ENCODE measurements around the gene ZNF503.

The ZNF503 gene

DNA sequence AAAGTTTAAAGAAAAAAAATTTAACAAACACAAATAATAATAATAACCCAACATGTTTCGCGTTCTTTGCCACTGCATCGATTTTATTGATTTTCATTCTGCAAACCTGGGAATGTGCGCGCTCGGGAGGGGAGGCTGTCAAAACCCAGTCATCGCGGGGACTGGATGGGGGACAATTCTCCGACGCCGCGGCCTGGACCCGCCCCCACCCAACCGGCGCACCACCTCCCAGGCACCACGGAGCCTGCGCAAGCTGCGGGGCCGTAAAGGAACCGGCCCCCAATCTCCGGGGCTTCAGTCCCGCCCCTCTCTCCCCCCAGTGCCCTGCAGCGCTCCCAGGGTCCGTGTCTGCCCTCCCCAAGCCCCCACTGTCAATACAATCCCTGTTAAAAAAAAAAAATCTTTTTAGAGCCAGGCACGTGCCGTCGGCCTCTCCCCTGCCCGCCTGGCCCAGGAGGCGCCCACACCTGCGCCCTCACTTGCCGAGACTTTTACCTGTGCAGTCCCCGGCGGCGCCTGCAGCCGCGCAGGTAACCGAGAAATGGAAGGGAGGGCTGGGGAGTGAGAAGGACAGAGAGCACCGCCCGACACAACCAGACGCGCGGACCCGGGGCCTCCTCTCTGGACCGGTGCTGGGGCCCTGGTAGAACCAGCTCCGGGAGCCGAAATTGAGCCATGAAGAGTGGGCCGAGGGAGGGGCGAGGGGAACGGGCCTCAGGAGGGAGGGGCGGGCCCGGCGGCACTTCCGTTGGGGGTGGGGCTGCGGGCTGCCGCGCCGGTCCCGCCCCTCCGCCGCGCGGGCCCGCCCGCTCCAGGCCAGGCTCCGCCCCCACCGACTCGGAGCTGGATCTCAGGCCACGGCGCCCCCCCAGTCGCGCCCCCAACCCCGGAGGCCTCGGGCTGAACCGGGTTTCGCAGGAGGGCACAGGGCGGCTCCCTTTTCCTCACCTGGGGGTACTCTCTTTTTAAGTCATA, 7.6 kb upstream of the ZNF503 start:
- DNase-seq = peak; percentile 66
- in situ Hi-C loops (cut with MboI; ENCODE audit: low pct_unique_long_range_greater_than_20kb, low sequenced_read_pairs) = no loop called here

DNA sequence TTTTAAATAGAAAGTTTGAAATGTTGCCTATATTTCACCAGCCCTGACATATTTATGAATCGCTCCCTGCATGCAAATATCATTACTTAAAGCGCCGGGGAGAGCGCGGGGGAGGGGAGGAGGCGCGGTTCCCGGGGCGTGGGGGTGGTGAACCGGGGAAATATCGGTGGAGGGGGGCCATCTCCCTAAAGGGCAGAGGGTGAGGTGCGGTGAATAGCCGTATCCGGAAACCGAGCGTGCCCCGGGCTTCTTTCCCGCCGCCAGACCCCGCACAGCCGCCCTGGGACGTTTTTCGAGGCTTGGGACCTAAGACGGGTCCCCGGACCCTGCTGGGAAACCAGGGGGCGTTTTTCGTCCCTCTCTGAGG, 6.9 kb upstream of the ZNF503 start:
- no peak for DNase-seq
- in situ Hi-C loops (cut with MboI; ENCODE audit: low pct_unique_long_range_greater_than_20kb, low sequenced_read_pairs) = no loop called here

DNA sequence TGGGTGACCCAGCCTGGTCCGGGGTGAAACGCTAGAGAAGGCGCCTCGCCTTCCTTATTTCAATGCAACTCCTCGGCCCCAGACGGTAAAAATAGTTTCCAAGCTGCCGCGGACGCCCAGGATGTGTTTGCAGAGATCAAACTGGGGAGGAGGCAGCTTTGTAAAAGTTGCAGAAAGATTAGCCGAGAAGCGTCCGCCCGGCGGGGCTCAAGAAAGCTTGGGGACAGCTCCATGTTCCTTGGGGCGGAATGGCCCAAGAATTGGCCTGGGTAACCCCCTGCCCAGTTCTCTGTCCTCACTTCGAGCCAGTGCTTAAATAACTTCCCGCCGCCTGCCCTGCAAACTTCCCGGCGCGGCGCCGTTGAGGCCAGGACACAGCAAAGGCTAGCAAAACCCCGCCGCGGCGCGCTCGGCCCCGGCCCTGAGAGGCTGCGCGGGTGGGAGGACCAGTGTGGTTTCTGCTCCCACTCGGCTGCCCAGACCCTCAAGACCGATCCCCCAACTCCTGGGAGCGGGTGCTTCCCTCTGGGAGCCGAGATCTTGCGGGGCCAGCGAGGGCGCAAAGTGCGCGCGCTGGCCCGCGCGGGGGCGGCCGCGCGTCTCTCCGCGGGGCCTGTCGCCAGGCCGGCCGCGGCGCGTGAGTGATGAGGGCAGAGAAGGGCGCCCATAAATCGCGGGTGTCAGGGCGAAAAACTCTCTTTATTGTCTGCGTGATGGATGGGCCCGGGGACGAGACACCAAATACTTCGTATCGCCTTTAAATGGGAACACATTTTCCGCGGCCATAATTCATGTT, 6.3 kb upstream of the ZNF503 start:
- DNase-seq = no peak
- in situ Hi-C loops (cut with MboI; ENCODE audit: low pct_unique_long_range_greater_than_20kb, low sequenced_read_pairs) = no loop called here

DNA sequence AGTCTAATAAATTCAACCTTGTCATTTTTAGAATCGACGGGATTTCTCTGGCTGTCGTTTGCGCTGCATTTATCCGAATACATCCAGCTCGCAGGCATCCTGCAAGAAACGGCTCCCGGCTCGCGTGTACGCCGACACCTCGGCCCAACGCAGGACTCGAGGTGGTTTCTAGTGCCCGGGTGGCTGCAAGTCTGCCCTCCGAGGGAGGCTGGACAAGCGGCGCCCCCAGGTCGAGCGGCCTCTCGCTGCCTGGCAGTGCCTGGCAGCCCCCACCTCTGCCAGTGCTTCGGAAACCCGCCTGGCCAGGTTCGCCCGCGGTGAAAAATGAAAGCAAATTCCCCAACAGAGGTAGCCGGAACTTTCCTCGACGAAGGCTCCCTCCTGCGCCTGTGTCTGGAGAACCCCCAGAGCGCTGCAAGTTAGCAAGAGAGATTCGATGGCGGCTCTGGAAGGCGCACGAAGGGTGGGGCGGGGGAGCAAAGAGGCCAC, 5.7 kb upstream of the ZNF503 start:
- in situ Hi-C loops (cut with MboI; ENCODE audit: low pct_unique_long_range_greater_than_20kb, low sequenced_read_pairs) = no loop called here
- no peak for DNase-seq

DNA sequence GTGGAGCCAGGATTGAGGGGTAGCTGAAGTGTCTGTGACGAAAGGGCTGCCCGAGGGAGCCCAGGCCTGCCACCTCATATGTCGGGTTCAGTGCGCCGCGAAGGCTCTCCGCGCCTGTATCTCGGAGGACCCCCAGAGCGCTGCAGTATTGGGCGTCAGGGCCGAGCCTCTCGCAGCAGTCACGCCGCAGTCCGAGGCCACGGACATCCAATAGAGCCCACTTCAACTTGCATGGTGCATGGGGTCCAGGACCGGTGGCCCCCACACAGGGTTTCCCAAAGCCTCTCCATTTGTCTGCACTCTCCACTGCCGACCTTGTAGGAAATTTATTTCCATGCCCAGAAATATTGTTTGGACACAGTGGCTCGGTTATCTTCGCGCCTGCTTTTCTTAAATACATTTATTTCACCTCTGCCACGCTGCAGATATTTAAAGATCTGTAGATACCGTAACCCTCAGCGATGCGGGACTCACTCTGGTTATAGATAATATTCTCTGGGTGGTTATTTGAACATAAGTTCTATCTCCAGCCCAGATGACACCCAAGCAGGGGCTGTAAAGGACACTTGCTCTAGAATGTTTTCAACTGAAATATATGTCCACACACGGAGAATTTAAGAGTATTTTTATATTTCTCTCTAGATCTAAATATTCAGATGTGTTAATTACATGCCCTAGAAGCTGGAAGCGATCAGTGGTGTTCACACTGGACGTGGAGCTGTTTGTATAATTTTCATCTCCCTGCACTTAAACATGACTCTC, 5.1 kb upstream of the ZNF503 start:
- in situ Hi-C loops (cut with MboI; ENCODE audit: low pct_unique_long_range_greater_than_20kb, low sequenced_read_pairs) = no loop called here
- DNase-seq = no peak

DNA sequence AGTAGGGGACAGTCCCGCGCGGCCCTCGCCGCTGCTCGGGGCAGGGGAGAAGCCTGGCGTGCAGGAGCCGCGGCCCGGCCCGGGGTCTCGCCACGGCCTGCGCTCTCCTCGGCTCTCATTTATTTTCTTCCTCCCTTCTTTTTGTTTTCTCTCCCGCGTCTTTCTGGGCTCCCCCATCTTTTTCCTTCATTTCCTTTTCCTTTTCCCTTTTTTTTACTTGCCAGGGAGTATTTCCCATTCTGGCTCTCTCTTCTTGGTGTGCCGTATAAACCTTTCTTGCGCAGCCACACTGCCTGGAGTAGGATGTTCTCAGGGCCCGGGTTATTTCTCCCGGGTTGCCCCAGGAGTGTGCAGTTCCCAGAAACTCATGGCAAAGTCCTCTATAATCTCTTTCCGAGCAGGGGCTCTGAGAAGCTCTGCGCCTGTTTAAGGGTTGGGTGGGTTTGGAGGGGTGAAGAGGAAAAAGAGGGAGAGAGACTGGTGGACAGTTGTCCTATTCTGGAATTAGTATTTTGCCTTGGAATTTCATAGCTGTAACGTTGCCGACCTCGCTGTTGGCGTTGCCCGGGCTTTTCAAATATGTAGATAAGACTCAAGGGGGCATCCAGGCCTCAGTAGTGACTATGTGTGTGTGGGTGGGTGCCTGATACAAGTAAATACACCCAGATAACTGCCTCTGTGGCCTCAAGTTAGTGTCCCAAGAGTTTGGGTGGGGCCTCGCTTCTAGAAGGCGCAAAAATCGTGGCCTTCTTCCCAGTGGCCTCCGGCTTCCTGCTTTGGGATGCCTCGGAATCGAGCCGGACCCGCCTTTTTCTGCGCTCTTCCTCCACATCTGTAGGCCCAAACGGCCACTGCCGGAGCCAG, 4.3 kb upstream of the ZNF503 start:
- in situ Hi-C loops (cut with MboI; ENCODE audit: low pct_unique_long_range_greater_than_20kb, low sequenced_read_pairs) = no loop called here
- no peak for DNase-seq

DNA sequence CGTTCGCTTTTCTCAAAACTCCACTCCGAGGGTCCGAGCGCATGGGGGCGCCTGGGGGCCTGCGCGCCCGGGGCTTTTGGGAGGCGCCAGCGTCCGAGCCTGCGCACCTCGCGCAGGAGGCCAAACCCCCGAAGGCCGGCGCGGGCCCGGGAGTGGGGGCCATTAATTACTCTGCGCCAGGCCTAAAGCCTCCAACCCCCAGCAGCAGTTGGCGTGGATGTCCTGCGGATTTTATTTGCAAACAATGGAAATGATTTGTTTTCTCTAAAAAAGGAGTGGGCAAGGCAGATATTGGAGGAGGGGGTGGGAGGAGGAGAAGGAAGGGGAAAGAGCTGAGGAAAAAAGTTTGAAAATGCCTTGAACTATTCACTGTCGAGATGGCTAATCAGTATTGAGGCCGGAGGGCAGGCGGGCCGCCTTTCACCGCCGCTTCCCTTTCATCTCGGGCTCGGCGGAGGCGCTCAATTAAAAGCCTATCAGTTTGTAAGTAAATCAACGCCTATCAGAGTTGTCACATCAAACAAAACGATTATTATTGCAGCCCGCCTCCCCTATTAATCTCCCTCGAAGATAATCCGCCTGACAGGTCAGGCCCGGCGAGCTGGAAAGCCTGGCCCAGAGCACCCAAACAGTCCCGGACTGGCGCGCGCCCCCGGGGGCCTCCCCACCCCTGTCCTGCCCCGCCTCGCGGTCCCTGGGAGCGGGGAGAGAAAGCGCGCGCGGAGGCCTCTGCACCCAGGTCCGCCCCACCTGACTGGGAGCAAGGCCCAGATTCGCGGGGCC, 3.4 kb upstream of the ZNF503 start:
- no peak for DNase-seq
- in situ Hi-C loops (cut with MboI; ENCODE audit: low pct_unique_long_range_greater_than_20kb, low sequenced_read_pairs) = no loop called here

DNA sequence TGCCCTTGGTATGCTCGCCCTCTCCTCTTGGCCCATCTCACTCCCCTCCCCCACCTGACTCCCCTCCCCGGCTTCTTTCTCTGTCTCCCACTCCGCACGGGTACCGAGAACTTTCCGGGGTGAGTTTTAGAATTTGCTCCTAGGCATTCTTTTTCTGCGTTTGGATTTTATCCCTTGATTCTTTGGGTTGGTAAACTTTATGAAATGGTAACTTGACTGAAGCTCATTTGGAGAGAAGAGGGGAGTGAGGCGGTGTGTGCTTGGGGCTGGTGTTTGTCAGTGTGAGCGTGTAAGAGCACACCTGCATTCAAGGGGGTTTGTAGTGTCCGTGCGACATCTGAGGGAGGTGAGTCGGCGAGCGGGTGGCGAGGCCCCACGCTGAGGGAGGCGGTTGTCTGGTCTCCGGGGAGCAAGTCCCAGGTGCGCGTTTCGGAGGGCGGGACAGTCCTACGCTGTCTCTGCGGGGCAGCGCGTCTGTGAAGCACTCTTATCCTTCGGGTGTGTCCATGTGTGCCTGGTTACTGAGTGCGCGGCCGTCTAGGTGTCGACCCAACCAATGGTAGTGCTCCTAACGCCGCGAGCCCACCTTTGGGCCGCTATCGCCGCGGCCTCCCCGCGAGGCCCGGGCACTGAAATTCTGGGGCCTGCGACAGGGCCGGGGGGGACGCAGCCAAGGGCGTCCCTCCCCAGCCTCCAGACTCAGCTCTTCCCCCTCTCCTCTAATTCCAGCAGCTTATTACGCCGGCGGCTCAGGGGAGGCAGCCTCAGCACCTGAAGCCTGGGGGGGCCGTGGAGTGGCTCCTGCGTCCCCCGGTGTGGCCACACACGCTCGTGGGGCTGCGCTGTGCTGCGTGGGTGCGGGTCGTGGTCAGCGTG, 2.6 kb upstream of the ZNF503 start:
- in situ Hi-C loops (cut with MboI; ENCODE audit: low pct_unique_long_range_greater_than_20kb, low sequenced_read_pairs) = no loop called here
- no peak for DNase-seq

DNA sequence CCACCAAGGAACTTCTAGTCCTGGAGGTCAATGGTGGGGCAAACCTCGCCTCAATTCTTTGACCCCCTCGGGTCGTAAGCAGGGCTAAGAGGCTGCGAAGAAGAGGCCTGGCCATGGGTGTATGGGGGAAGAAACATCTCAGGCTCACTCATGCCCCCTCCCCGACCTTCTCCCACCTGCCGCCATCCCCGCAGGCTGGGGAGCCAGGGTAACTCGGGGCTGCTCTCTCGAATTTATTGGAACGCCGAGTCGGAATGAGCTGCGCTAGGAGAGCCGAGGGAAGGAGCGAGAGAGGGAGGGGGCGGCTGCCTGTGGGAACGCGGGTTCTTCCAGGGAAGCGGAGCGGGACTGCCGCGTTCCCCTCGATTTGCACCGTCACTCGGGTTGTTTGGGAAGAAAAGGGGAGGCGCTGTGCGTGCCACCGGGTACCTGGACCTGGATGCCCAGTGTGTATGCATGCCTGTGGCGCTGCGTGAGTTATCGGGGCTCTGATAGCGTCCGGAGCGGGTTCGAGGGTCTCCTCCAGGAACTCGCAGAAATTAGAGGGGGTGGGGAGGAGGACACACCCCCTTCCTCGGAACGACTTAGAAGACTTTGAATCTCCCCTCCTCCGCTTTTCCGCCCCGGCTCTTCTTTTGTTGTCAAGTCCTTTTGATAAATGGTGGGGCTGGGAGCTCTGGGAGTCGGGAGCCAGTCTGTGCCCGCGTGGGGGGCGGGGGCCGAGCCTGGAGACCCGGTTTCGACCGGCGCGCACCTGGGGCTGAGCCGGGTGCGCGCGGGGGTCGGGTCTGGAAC, 1.8 kb upstream of the ZNF503 start:
- in situ Hi-C loops (cut with MboI; ENCODE audit: low pct_unique_long_range_greater_than_20kb, low sequenced_read_pairs) = no loop called here
- DNase-seq = no peak

DNA sequence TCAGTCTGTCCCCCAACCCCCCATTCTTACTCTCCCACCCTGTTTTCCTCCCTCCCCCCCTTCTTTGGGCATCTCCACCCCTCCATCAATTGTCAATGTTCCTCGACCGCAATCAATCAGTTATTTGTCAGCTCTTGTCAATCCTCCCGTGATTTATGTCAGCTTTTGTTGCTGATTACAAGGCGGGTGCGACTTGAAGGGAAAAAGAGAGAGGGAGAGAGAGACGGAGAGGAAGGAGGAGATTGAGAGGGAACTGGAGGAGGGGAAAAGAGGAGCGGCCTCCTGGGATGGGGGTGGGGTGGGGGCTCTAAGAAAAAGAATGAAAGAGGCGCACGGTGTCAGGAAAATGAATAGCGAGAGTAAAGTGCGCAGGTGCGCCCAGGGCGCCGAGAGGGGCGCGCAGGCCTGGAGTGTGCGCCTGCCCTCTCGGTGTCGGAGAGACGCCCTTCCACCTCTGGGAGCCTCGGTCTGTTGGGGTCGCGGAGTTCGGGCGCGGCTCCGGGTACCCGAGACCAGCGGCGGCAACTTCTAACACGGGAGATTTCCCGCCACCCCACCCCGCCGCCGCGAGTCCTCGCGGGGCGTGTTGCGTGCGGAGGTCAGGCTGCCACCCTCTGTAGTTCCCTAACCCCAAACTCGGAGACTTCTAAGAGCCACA, 1.1 kb upstream of the ZNF503 start:
- no peak for DNase-seq
- in situ Hi-C loops (cut with MboI; ENCODE audit: low pct_unique_long_range_greater_than_20kb, low sequenced_read_pairs) = no loop called here

DNA sequence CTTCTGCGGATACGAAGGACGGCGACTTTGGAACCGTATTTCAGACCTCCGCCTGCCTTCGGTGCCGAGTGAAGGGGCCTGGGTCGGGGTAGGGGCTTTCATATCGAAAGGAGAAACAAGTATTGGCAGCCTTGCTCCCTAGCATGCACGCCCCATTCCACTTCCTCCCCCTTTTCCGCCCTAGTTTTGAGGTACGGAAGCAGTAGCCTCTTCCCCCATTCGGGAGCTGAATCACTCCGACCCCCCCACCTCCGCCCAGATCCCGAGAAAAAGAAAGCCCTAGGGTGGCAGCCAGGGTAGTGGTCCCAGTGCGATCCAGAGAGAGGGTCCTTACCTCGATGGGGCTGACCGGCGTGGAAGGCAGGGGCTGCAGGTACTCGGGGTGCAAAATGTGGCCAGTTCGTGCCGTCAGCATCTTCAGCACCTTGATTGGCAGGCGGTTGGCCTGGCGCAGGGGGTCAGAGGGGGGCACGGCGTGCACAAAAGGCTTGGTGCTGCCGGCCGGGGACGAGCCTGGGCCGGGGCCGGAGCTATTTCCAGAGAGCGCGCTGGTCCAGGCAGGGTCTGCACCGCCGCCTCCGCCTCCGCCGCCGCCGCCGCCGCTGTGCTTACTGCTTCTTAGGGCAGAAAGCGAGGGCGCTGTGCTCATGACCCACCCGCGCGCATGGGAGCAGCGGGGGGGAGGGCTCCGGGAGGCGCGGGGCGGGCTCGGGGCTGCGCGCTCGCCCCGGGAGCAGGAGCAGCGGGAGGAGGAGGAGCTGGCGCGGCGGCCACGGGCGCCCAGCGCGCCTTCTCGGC, 594 bp downstream of the ZNF503 start:
- in situ Hi-C loops (cut with MboI; ENCODE audit: low pct_unique_long_range_greater_than_20kb, low sequenced_read_pairs) = no loop called here
- no peak for DNase-seq

DNA sequence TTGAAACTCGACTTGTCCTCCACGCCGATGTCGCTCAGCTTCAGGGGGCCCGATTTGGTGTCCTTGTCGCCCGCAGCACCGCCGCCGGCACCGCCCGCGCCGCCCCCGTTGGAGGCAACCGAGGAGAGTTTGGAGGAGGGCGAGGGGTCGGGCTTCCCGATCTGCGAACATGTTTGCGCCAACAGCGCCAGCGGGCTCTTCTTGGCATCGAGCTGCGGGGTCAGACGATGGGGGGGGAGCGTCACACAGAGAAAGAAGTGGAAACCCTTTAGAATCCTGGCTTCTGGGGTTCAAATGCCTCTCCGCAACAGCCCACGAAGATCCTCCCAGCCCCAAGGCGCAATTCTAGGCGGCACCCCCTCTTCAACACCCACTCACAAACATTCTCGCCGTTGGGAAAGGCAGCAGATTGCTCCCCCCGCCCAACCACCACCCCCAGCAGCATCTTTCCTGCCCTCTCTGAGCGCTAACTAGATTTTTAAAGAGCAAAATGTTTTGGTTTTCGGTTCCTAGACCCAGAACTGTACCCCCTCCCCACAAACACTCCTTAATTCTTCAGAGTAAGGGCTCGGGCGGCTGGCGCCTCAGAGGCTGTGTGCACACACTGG, 1.3 kb downstream of the ZNF503 start:
- in situ Hi-C loops (cut with MboI; ENCODE audit: low pct_unique_long_range_greater_than_20kb, low sequenced_read_pairs) = no loop called here
- DNase-seq = no peak

DNA sequence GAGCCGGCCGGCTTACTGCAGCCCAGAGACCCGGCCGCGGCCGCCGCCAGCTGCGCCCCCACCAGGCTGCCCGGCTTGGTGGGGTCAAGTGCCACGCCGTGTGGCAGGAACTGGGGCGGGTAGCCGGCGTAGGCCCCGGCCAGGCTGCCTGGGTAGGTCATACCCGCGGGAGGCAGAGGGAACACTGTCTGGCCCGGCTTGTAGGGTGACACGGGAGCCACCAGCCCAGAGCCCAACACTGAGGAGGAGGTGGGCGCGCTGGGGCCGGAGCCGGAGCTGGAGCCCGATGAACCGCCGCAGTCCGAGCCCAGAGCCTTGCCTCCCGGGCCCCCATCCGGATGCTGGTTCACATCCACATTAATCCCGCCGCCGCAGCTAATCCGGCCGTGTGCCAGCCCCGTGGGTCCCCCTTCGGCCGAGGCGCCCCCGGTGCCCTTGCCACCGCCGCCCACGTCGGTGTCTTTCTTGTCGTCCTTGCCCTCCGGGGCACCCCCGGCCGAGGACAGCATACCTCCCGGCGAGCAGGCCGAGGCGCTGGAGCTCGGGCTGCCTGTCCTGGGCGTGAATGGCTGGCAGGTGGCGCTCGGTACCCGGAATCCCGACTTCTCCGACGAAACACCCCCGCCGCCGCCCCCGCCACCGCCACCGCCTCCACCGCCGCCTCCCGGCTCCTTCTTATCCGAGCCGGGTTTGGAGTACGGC, 2.0 kb downstream of the ZNF503 start:
- peak; percentile 66 for DNase-seq
- in situ Hi-C loops (cut with MboI; ENCODE audit: low pct_unique_long_range_greater_than_20kb, low sequenced_read_pairs) = loop anchor here (25.0 kb wide), 1 partner anchor 638 kb away; no protein-coding TSS in a partner anchor
